ENCODE measurements around the gene PITPNC1.
"Not testable (repeated sequence)": the region's sequence is repeated elsewhere in the genome, so short reads cannot be mapped to it uniquely, and the experiment has no call there.

PITPNC1 gene

DNA sequence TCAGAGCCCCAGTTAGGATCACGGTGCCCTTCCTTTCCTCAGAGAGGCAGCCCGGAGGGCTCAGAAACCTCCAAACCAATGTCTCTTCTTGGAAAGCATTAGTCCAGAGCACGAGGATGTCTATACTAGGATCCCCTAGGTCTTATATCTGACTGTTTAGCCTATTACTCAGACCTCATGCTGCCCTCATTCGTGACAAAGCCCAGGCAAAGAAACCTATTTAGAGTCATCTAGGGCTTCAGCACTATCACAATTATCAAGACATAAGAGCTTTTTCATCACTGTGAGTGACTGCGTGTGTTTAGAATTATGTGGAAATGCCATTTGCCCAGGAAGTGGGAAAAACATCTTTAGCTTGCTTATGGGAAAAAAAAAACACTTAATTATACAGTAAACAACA, 180.8 kb downstream of the PITPNC1 start:
- DNase-seq, result no peak

DNA sequence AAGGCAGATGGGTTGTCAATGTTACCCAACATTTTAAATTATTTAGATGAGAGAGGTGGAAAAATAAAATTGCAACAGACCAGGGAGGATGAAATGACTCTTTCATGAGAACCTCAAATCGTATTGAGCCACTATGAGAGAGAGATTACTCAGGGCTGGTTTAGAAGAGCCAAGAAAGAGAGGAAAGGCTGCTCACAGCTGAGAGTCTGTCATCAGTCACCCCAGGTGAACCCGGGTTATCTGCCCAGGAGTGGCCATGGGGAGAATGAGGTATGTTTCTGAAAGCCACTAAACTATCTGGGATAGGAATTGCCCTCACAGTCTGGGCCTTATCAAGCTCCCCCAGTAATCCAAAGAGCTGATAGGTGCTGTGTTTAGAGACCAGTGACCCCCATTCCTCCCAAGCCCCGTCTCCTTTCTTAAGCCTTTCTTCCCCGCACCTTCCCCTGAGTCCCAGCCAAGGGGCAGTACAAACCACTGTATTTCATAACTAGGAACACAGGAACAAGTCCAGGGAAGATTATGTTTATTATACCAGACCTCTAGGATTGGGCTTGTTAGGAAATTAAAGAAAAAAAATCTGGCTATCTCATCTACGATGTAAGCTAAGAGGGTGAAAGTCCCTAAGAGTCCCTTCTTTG, 181.8 kb downstream of the PITPNC1 start:
- no peak for DNase-seq

DNA sequence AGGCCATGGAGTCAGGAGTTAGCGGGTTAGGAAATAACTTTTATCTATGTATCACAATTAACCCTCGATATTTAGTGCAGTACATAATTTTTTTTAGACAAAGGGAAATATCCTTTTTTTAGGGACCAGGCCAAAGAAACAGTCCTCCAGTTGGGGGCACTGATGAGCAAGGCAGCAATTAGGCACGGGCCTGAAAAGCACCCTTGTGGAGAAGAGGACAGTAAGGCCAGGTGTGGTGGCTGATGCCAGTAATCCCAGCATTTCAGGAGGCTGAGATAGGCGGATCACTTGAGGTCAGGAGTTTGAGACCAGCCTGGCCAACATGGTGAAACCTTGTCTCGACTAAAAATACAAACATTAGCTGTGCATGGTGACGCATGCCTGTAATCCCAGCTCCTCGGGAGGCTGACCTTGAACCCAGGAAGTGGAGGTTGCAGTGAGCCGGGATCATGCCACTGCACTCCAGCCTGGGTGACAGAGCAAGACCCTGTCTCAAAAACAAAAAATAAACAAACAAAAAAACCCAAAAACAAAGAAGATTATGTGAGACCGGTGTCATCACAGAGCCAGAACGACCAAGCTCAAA, 182.4 kb downstream of the PITPNC1 start:
- no peak for DNase-seq

DNA sequence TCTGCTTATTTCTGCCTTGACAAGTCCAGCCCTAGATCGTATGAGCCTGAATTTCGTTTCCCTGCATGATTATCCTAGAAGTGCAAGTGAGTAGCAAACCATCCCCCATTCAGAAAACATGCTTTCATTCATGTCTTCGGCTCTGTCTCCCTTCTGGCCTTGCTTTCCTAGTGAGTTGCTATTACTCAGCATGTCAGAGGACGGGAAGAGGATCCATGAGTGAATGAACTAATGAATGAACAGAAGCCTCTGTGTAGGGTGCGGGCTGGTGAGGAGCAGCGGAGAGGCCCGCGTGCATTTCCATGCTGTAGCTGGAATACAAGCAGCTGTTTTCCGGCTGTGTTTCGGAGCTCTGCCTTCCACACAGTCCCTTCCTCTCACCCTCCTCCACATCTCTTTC, 184.9 kb downstream of the PITPNC1 start:
- no peak for DNase-seq

DNA sequence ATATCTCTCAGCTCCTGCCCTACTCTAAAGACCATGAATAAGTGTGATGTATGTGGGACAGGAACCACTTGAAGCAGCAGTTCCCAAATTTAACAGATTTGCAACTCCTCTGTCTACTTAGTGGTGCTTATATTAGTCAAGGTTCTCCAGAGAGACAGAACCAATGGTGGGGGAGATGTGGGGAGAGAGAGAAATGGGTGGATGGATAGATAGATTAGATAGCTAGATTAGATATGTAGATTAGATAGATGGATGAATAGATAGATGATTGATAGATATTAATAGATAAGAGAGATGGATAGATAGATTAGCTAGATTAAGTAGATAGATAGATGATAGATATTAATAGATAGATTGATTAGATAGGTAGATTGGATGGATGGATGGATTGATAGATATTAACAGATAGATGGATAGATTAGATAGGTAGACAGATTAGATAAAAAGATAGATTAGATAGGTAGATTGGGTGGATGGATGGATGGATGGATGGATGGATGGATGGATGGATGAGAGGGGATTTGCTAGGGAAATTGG, 186.7 kb downstream of the PITPNC1 start:
- no peak for DNase-seq

DNA sequence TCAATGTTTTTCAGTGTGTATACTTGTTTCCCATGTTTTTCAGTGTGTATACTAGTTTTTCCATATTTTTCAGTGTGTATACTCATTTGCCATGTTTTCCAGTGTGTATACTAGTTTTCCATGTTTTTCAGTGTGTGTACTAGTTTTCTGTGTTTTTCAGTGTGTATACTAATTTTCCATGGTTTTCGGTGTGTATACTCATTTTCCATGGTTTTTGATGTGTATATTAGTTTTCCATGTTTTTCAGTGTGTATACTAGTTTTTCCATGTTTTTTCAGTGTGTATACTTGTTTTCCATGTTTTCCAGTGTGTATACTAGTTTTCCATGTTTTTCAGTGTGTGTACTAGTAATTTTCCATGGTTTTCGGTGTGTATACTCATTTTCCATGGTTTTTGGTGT, 188.0 kb downstream of the PITPNC1 start:
- DNase-seq, result no peak

DNA sequence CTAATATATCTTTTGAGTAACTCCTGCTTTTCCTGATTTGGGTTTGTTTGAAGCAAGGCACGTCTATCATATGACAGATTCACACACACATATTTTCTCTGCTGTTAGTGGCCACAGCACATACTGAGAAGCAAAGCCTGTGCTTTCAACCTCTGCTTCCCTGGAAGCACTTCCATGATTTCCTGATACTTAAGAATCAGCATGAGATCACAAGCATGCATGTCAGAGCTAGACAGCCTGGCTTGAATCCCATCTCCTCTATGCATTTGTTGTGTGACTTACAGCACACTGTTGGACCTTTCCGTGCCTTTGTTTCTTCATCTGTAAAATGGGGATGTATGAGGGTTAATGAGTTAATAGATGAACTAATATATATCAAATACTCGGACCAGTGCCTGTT, 189.6 kb downstream of the PITPNC1 start:
- DNase-seq, result no peak

DNA sequence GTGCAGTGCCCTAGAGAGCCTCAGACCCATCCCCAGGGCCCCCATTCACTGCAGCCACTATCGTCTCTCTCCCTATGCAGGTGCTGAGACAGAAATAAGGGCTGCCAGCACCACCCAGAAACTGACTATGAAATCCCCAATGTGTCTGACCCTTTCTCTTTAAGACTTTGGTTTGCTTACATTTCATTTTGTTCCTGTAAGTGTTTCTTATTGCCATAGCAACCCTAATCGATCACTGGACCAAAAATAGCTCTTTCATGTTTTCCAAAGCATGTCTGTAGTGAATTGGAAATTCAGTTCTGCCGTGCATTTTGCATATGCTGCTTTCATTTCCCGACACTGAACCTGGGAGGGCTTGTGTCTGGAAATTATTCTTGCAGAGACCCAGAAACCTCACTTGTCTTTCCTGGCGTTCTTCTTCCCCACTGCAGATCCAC, 192.0 kb downstream of the PITPNC1 start:
- DNase-seq, result no peak

DNA sequence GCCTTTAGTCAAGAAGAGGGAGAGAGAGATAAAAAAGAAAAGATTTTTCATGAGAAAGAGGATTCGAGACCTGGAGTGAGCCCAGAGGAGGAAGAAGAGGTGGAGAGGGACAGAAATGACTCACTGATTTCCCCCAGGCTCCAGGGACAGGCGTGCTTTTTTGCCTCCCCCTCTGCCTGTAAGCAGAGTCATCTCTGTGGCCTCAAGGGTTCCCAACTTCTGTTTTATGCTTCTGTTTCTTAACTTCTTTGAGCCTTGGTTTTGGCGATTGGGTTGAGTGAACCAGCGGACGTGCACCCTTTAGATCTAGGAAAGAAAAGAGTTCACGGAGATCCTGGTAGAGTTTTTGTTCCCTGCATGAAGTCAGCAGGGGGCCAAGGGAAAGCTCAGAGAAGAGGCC, 192.8 kb downstream of the PITPNC1 start:
- DNase-seq, result no peak

DNA sequence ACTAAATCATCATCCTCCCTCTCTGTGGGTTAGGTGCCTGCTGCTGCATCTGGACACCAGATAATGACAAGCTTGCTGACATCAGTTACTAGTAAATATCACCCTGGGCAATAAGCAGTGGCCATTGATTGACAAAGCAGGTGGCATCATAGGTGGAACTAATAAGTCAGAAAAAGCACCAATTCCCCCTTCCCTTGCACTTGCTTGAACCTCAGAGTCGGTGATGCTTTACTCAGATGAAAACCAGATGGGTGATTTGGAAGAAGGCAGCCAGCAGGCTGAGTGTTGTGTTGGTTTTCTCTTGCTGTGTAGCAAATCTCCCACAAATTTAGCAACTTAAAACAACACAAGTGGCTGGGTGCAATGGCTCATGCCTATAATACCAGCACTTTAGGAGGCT, 193.7 kb downstream of the PITPNC1 start:
- DNase-seq, result no peak

DNA sequence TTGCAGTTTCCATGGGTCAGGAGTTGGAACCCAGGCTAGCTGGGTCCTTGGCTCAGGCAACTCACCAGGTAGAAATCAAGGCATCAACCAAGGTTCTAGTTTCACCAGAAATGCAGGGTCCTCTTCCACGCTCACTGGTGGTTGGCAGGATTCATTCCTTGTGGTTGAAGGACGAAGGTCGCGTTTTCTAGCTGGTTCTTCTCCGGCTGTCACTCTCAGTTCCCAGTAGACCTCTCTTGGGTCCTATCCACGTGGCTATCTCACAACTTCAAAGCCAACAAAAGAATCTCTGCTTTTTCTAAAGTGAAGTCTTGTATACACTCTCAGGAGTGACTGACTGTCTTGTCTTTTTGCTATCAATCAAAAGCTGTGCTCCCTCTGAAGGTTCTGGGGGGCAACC, 194.4 kb downstream of the PITPNC1 start:
- DNase-seq, result no peak

DNA sequence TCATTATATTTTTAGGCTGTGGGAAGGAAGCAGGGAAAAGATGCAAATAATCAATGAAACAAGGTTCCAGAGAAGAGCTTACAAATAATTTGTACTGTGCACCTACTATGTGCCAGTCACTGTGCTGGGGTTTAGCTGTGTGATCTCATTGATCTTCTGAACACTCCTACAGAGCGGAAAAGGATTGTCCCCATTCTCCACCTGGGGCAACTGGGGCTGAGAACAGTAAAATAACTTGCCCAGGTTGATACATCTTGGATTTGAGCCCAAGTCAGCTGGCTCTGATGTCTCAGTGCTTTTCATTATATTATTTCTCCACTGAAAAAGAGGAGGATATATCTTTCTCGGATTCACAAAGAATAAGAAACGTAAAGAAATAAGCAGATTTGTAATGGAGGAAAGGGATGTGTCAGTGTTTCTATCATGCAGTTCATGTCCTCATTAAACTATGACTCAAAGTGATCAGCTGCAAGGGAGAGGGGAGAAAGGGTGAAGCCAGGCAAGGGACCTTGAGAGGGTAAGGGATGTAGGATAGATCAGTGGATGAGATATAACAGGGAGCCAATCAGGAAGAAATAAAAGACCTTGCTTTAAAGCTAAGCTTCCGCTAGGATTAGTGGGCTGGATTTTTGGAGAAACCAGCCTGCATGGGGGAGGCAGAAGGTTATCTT, 197.0 kb downstream of the PITPNC1 start:
- DNase-seq, result no peak

DNA sequence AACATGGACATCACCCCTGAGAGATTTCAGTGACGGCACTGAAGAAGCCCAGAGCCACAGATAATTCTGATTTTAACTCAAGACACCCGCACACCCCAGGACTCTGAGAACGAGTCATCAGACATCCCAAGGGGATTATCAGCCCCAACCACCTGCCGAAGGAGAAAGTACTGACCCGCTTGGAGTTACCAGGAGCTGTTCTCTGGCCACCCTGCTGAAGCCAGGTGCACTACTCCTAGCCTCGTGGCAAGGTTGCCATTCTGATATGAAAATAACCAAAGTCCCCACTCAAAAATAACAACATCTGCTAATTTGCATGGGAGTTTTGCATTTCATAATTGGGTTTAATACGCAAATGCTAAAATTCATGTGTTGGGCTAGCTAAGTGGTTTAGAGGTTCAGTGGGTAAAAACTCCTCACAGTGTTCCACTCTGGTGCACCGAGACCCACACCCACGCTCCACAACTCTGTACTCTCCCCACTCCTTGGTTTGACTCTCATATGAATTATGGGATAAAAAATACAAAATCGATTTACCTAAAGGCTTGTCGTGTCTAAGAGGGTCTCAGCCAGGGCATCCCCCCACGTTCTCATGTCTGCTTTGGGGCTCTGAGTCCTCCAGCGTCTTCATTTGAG, 197.7 kb downstream of the PITPNC1 start:
- DNase-seq, result no peak

DNA sequence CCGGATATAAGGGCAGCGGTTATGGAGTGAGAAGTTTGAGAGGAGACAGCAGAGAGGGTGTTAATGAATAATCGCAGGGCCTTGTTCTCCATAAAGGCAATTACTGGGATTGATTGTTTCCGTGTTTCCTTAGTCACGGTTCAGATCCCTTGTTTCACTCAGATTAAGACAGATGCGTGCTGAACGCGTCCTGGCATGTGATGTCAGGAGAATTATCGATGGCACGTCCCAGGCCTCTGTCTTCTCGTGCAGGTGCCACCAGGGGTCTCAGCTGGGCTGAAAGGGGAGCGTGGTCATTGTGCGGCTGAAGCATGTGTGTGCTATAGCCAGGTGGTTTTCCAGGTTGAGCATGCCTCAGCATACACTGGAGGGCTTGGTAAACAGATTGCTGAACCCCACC, 198.2 kb downstream of the PITPNC1 start:
- DNase-seq, result no peak

DNA sequence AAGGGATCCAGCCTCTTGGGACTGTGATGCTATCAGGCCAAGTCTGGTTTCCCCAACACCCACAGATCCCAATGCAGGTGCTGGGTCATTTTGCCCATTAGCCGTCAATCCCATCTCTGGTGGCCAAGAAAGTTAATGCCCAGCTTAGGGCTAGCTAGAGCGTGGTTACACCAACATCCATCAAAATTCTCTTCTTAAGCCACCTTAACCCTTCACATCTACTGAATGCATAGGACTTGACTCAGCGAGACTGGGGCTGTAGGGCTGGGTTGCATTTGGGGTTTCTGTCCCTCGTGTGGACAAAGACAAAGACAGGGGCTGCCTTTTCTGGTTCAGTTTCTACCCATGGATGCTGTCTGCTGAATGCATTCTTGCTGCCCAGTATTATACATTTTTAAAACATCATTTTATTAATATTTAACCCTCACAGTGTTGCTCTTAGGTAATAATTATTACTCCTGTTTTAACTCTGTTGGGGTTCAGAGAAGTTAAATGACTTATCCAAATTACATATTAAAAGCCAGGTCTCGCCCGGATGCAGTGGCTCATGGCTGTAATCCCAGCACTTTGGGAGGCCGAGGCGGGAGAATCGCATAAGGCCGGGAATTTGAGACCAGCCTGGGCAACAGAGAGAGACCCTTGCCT, 199.5 kb downstream of the PITPNC1 start:
- no peak for DNase-seq

DNA sequence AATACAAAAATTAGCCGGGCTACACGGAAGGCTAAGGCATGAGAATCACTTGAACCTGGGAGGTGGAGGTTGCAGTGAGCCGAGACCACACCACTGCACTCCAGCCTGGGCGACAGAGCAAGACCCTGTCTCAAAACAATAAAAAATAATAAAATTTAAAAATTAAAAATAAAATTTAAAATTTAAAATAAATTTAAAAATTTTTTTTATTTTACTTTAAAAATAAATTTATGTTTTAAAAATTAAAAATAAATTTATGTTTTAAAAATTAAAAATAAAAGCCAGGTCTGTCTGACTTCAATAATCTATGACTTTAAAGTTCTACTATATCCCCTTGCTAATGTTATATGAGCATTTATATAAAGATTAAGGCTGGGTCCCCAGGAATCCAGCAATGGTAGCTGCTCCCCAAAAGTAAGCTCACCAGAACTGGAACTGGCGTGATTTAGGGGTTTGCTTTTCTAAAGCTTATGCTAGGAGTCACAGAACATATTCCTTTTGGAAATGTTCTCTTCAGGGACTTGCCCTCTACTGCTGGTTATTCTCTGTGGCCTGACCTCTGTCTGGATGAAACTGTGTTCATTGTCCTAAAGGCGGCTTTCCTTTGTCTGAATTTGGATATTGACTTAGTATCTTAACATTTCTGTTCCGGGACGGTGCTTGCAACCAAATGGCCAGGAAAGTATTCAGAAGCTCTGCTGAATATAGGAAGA, 200.5 kb downstream of the PITPNC1 start:
- DNase-seq, result no peak

DNA sequence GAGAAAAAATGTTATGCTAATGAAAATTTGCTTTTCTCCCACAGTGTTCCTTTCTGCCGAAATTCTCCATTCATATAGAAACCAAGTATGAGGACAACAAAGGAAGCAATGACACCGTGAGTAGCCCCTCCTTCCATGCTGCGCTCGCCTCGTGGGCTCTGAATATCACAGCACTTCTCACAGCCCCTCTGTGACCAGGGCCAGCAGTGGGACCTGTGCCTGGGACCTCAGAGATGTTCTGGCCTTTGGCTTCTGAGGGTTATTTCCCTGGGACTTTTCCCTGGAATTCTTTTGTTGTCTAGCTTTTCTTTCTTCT, 201.0 kb downstream of the PITPNC1 start:
- DNase-seq, result no peak

DNA sequence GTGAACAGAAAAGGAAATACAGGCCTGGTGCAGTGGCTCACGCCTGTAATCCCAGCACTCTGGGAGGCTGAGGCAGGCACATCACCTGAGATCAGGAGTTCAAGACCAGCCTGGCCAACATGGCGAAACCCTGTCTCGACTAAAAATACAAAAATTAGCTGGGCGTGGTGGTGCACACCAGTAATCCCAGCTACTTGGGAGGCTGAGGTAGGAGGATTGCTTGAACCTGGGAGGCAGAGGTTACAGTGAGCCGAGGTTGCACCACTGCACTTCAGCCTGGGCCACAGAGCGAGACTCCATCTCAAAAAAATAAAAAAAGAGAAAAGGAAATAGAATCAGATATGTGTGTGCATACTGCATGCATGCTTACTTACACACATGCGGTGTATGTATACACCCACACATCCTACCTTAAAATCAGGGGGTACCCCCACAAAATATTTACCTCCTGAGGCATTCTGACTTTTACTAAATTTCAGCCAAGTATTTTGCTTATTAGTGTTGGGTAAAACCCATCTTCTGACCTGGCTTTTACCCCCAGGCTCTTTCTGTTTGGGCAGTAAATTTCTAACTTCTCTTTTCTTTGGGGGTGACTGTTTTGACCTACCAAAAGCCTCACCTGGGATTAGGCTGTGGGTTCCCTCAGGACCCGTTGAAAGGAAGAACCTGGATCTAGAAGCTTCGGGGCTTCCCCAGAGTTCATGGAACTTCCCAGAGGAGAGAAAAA, 201.8 kb downstream of the PITPNC1 start:
- not testable (repeated sequence) for DNase-seq

DNA sequence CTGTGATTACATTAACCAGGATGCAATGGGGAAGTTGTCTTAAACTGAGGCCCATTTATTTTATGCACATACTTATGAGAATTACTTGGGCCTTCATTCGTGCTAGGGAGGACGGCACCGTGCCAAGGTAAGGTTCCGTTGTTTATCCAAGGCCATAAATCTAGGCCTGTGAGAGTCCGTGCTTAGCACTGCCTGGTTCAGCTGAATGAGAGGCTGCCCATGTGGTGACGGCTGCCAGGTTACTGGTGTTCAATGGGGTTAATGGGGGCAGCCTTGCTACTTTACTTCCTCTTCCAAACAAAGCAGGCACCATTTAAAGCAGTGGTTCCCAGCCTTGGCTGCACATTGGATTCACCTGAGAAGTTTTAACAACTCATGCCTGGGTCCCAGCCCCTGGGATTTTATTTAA, 205.6 kb downstream of the PITPNC1 start:
- DNase-seq, result no peak

DNA sequence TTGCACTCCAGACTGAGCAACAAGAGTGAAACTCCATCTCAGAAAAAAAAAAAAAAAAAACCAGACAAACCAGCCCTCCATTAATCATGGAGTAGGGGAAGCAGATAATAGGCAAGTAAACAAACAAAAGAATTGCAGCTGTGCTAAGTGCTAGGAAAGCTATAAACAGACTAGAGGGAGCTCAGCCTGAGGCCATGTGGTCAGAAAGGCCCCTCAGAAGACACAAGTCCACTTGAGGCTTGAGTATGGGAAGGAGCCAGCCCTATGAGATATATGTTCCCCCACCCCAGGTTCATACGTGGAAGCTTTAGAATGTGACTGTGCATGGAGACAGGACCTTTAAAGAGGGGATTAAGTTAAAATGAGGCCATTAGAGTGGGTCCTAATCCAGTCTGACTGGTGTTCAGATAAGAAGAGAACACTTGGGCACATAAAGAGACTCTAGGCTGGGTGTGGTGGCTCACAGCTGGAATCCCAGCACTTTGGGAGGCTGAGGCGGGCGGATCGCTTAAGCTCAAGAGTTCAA, 208.1 kb downstream of the PITPNC1 start:
- DNase-seq, result no peak

DNA sequence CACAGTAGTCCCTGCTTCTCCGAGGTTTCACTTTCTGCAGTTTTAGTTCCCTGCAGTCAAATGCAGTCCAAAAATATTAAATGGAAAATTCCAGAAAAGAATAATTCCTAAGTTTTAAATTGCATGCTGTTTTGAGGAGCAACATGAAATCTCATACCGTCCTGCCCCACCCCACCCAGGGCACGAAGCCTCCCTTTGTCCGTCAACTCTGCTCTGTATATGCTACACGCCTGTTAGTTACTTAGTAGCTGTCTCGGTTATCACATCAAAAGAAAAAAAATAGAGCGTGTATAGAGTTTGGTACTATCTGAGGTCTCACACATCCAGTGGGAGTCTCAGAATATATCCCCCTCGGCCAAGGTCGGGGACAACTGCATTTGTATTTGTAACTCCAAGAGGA, 211.2 kb downstream of the PITPNC1 start:
- no peak for DNase-seq
